WERI-Rb-1 (cell line): ENCODE measurements around the gene FAM20C.

Experiments
- DNase-seq: peaks from one replicate; pipeline ENCODE4 v3.0.0-alpha.2; 2020
- H3K27ac ChIP-seq: fragments of 250-450 bp; sonication (Bioruptor Pico); 2 replicates; pipeline ENCODE4 v1.5.1; 2020; ENCODE audit warnings: mild to moderate bottlenecking, moderate library complexity
- H3K27me3 ChIP-seq: fragments of 250-450 bp; sonication (Bioruptor Pico); 2 replicates; pipeline ENCODE4 v1.5.1; 2021; ENCODE audit warnings: mild to moderate bottlenecking, low read depth, moderate library complexity; ENCODE audit not compliant: insufficient read depth, severe bottlenecking
- H3K36me3 ChIP-seq: fragments of 250-450 bp; sonication (Bioruptor Pico); 2 replicates; pipeline ENCODE4 v1.5.1; 2020; ENCODE audit warnings: mild to moderate bottlenecking, moderate library complexity
- H3K4me3 ChIP-seq: 2 replicates; pipeline ENCODE4 v1.5.1; 2011; ENCODE audit warnings: low read depth, mild to moderate bottlenecking, control low read depth, low read length
- H3K9me3 ChIP-seq: fragments of 250-450 bp; sonication (Bioruptor Pico); 2 replicates; pipeline ENCODE4 v1.5.1; 2021; ENCODE audit warnings: mild to moderate bottlenecking, moderate library complexity; ENCODE audit not compliant: severe bottlenecking
- CTCF ChIP-seq: IDR thresholded peaks from 2 replicates; pipeline ENCODE4 v1.5.1; 2011; ENCODE audit warnings: low read depth, mild to moderate bottlenecking, control low read depth, inconsistent platforms, low read length

The FAM20C gene

GRCh38 chr7:233249-234035 is 41.1 kb downstream of the FAM20C start:
- Histone ChIP-seq H3K4me3 (no peak overlapping the region), H3K27me3 (no peaks in the 10 kb centered on the region), H3K9me3 (no peaks in the 10 kb centered on the region), H3K27ac (no peak overlapping the region), H3K36me3 (no peaks in the 10 kb centered on the region)
- TF ChIP-seq CTCF: no peak
- no peak for DNase-seq

GRCh38 chr7:234051-234707 is 41.8 kb downstream of the FAM20C start:
- Histone ChIP-seq H3K4me3 (no peak overlapping the region), H3K27me3 (no peaks in the 10 kb centered on the region), H3K36me3 (no peaks in the 10 kb centered on the region), H3K9me3 (no peaks in the 10 kb centered on the region), H3K27ac (no peak overlapping the region)
- no peak for TF ChIP-seq CTCF
- no peak for DNase-seq

GRCh38 chr7:234708-235553 is 42.6 kb downstream of the FAM20C start:
- Histone ChIP-seq H3K4me3 (no peak overlapping the region), H3K36me3 (no peaks in the 10 kb centered on the region), H3K9me3 (no peaks in the 10 kb centered on the region), H3K27me3 (no peaks in the 10 kb centered on the region), H3K27ac (no peak overlapping the region)
- no peak for TF ChIP-seq CTCF
- DNase-seq: no peak

GRCh38 chr7:235576-236395 is 43.4 kb downstream of the FAM20C start:
- H3K36me3 ChIP-seq: no peaks in the 10 kb centered on the region
- no peaks in the 10 kb centered on the region for H3K27me3 ChIP-seq
- no peaks in the 10 kb centered on the region for H3K9me3 ChIP-seq
- H3K27ac ChIP-seq: no peak overlapping the region
- DNase-seq: no peak
- TF ChIP-seq CTCF: no peak
- no peak overlapping the region for H3K4me3 ChIP-seq

GRCh38 chr7:236967-237366 is 44.6 kb downstream of the FAM20C start:
- Histone ChIP-seq H3K27ac (no peak overlapping the region), H3K9me3 (no peaks in the 10 kb centered on the region), H3K27me3 (no peaks in the 10 kb centered on the region), H3K4me3 (no peak overlapping the region), H3K36me3 (no peaks in the 10 kb centered on the region)
- no peak for TF ChIP-seq CTCF
- DNase-seq: no peak
